Measurements from ENCODE around the gene ATXN7L3B.

ATXN7L3B gene

GRCh38 chr12:74581439-74581838 lies 43.8 kb downstream of the ATXN7L3B start:
- TF ChIP-seq CTCF (conservative IDR thresholded peaks at IDR 0.05; ENCODE audit: low read depth, low read length), result no peak
- no peak overlapping the region for H3K4me3 ChIP-seq (ENCODE audit: low read depth, low read length)
- no peak for DNase-seq (ENCODE audit: low read depth)

- DNase-seq (ENCODE audit: low read depth), result no peak
- no peak overlapping the region for H3K4me3 ChIP-seq (ENCODE audit: low read depth, low read length)
- no peak for TF ChIP-seq CTCF (conservative IDR thresholded peaks at IDR 0.05; ENCODE audit: low read depth, low read length)
These were observed 46.9 kb downstream of the ATXN7L3B start for GRCh38 chr12:74584483-74585062.

- no peak for TF ChIP-seq CTCF (conservative IDR thresholded peaks at IDR 0.05; ENCODE audit: low read depth, low read length)
- DNase-seq (ENCODE audit: low read depth), result no peak
- H3K4me3 ChIP-seq (ENCODE audit: low read depth, low read length), result no peak overlapping the region
These were observed 48.6 kb downstream of the ATXN7L3B start for GRCh38 chr12:74586251-74586650.

Measured in choroid plexus epithelial cell (primary cell).